Measurements from ENCODE around the gene MYBPHL.

The MYBPHL gene

GRCh38 chr1:109277434-109278204 lies 29.2 kb downstream of the MYBPHL start:
- DNase-seq = peak; percentile 33

- DNase-seq = no peak
Measured at GRCh38 chr1:109275706-109276345, 31.0 kb downstream of the MYBPHL start.

- DNase-seq = peak; percentile 9
Measured at GRCh38 chr1:109274533-109275476, 32.0 kb downstream of the MYBPHL start.

GRCh38 chr1:109273570-109274288 lies 33.1 kb downstream of the MYBPHL start:
- no peak for DNase-seq

- DNase-seq = no peak
Measured at GRCh38 chr1:109272831-109273547, 33.8 kb downstream of the MYBPHL start.

- DNase-seq = no peak
Measured at GRCh38 chr1:109272021-109272799, 34.6 kb downstream of the MYBPHL start.

- DNase-seq = no peak
Measured at GRCh38 chr1:109271458-109271857, 35.4 kb downstream of the MYBPHL start.

GRCh38 chr1:109270623-109271317 lies 36.0 kb downstream of the MYBPHL start:
- no peak for DNase-seq

- no peak for DNase-seq
Measured at GRCh38 chr1:109269981-109270622, 36.7 kb downstream of the MYBPHL start.

GRCh38 chr1:109269212-109269980 lies 37.4 kb downstream of the MYBPHL start:
- no peak for DNase-seq

- DNase-seq = no peak
Measured at GRCh38 chr1:109268431-109269211, 38.2 kb downstream of the MYBPHL start.

GRCh38 chr1:109267743-109268300 lies 39.0 kb downstream of the MYBPHL start:
- no peak for DNase-seq

GRCh38 chr1:109266965-109267364 lies 39.8 kb downstream of the MYBPHL start:
- no peak for DNase-seq

GRCh38 chr1:109265741-109266330 lies 41.0 kb downstream of the MYBPHL start:
- no peak for DNase-seq

- no peak for DNase-seq
Measured at GRCh38 chr1:109265016-109265415, 41.8 kb downstream of the MYBPHL start.

GRCh38 chr1:109264379-109264755 lies 42.4 kb downstream of the MYBPHL start:
- DNase-seq = no peak

- DNase-seq = no peak
Measured at GRCh38 chr1:109263597-109264378, 43.0 kb downstream of the MYBPHL start.

Data from NCI-H774 (cell line).